ENCODE measurements around the gene RPL38. TPM values are rescaled to one million over a fixed set of nuclear protein-coding genes. Genes with fewer than 3 reads are reported as not detected.

RPL38 gene
- total RNA-seq, 4 donors from 2014 or later = 565 to 1,273 (median 679) TPM

DNA sequence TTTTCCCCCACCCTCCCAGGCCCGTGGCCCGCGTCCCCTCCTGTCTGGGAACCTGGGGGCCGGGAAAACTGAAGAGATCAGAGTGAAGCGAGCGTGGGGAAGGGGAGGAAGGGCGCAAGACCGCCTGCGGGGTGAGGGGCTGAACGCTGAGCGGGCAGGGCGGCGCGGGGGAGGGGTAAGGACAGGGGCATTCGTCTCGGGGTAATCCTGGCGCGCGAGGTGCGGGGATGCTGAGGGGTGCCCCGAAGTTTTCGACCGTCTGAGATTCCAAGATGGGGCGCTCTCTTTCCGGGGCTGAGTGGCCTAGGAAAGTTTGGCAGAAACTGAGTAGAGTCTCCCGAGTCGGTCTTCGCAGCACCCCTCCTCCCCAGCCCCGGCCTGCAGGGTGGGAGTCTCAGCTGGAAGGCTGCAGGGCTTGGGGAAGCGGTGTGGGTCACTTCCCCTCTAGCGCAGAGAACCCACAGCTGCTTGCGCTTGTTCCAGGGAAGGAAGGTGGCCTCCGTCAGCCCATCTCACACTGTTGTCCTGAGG is 10.4 kb downstream of the RPL38 start:
- no peak for DNase-seq (ENCODE audit: low spot score in 2 of 2)
- no peak overlapping the region for H3K27ac ChIP-seq
- H3K36me3 ChIP-seq = peaks cover 10% of the 10 kb centered on the region
- H3K4me3 ChIP-seq = peak overlapping the region; percentile 50
- peaks cover 56% of the 10 kb centered on the region for H3K4me1 ChIP-seq
- H3K9me3 ChIP-seq = no peaks in the 10 kb centered on the region
- H3K27me3 ChIP-seq = no peaks in the 10 kb centered on the region
- 7% methylated on average over 17 of the region's 33 CpGs for WGBS
- TF ChIP-seq, protein P1, sequence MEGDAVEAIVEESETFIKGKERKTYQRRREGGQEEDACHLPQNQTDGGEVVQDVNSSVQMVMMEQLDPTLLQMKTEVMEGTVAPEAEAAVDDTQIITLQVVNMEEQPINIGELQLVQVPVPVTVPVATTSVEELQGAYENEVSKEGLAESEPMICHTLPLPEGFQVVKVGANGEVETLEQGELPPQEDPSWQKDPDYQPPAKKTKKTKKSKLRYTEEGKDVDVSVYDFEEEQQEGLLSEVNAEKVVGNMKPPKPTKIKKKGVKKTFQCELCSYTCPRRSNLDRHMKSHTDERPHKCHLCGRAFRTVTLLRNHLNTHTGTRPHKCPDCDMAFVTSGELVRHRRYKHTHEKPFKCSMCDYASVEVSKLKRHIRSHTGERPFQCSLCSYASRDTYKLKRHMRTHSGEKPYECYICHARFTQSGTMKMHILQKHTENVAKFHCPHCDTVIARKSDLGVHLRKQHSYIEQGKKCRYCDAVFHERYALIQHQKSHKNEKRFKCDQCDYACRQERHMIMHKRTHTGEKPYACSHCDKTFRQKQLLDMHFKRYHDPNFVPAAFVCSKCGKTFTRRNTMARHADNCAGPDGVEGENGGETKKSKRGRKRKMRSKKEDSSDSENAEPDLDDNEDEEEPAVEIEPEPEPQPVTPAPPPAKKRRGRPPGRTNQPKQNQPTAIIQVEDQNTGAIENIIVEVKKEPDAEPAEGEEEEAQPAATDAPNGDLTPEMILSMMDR (IDR thresholded peaks at IDR 0.05) = no peak
- TF ChIP-seq POLR2AphosphoS5 (IDR thresholded peaks at IDR 0.05) = no peak
- no peak for TF ChIP-seq EP300 (IDR thresholded peaks at IDR 0.05)
- no peak for TF ChIP-seq POLR2A (IDR thresholded peaks at IDR 0.05)

DNA sequence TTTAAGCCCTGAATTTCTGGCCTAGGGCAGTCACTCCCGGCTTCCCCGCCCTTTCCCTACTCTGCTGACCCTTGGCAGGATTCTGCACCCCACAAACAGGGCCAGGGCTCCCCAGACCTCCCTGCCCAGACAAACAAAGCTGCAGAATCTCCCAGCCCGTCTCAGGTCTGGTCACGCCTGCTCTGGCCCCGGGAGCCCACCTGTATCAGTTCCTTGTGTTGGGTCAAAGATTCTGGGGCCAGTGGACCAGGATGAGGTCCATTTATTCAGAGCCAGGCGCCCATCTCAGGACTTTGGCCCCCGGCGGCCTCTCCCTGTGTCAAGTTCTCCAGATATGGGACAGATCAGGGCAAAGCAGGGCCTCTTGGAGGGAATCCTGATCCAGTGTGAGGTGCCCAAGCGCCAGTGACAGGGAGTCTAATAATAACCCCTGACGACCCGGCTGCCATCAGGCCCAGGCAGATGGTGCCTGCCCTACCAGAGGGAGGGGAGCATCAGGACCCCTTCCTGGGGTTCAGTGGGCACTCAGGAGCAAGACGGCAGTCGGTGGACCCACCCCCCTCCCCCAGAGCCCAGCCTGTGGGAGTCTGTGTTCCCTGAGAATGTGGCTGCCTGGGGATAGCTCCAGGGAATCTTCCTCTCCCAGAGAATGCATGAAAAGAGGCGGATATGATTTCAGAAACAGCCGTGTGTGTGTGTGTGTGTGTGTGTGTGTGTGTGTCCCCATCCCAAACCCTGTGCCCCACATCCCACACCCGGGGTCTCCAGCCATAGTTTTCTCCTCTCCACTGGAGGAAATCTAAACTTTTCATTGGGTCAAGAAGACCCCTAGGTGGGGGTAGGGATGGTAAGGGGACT is 11.2 kb downstream of the RPL38 start:
- Histone ChIP-seq H3K27me3 (no peaks in the 10 kb centered on the region), H3K4me1 (peaks cover 56% of the 10 kb centered on the region), H3K9me3 (no peaks in the 10 kb centered on the region), H3K27ac (no peak overlapping the region), H3K36me3 (peaks cover 2% of the 10 kb centered on the region), H3K4me3 (peak overlapping the region; percentile 50)
- WGBS = 60% methylated on average over 9 of the region's 16 CpGs
- TF ChIP-seq EP300 (IDR thresholded peaks at IDR 0.05) (no peak), POLR2A (IDR thresholded peaks at IDR 0.05) (no peak), POLR2AphosphoS5 (IDR thresholded peaks at IDR 0.05) (no peak)
- TF ChIP-seq, protein P1 (IDR thresholded peaks at IDR 0.05) = no peak
- DNase-seq (ENCODE audit: low spot score in 2 of 2) = no peak

DNA sequence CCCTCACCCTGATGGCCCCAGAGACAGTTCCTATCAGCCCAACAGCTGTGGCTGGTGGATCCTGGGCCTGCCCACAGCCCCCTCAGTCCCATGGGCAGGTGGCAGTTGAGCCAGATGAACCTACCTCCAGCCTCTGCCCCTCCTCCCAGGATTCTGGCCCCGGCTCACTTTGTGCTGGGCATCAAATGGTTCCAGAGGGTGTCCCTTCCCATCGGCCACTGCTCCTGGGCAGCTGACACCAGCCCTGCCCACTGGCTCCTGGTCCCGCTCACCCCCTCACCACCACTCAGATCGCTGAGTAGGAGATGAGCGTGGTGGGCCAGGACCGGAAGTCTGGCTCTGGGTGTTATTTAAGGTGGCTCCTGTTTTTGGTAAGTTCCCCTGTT is 11.9 kb downstream of the RPL38 start:
- no peaks in the 10 kb centered on the region for H3K27me3 ChIP-seq
- no peak for DNase-seq (ENCODE audit: low spot score in 2 of 2)
- no peaks in the 10 kb centered on the region for H3K36me3 ChIP-seq
- H3K27ac ChIP-seq = no peak overlapping the region
- H3K4me1 ChIP-seq = peaks cover 52% of the 10 kb centered on the region
- WGBS = 65% methylated on average over 3 of the region's 6 CpGs
- TF ChIP-seq EP300 (IDR thresholded peaks at IDR 0.05) = no peak
- TF ChIP-seq, protein P1 (IDR thresholded peaks at IDR 0.05) = no peak
- no peak for TF ChIP-seq POLR2A (IDR thresholded peaks at IDR 0.05)
- no peak for TF ChIP-seq POLR2AphosphoS5 (IDR thresholded peaks at IDR 0.05)
- H3K9me3 ChIP-seq = no peaks in the 10 kb centered on the region
- H3K4me3 ChIP-seq = no peak overlapping the region

- no peak for DNase-seq (ENCODE audit: low spot score in 2 of 2)
- Histone ChIP-seq H3K4me1 (peaks cover 40% of the 10 kb centered on the region), H3K9me3 (no peaks in the 10 kb centered on the region), H3K27ac (no peak overlapping the region), H3K36me3 (no peaks in the 10 kb centered on the region), H3K27me3 (no peaks in the 10 kb centered on the region), H3K4me3 (no peak overlapping the region)
- TF ChIP-seq EP300 (IDR thresholded peaks at IDR 0.05) = no peak
- no peak for TF ChIP-seq POLR2A (IDR thresholded peaks at IDR 0.05)
- no peak for TF ChIP-seq POLR2AphosphoS5 (IDR thresholded peaks at IDR 0.05)
- TF ChIP-seq, protein P1 (IDR thresholded peaks at IDR 0.05) = no peak
- WGBS = 86% methylated on average over 3 of the region's 5 CpGs
These were observed 13.0 kb downstream of the RPL38 start for GRCh38 chr17:74216505-74216904.

DNA sequence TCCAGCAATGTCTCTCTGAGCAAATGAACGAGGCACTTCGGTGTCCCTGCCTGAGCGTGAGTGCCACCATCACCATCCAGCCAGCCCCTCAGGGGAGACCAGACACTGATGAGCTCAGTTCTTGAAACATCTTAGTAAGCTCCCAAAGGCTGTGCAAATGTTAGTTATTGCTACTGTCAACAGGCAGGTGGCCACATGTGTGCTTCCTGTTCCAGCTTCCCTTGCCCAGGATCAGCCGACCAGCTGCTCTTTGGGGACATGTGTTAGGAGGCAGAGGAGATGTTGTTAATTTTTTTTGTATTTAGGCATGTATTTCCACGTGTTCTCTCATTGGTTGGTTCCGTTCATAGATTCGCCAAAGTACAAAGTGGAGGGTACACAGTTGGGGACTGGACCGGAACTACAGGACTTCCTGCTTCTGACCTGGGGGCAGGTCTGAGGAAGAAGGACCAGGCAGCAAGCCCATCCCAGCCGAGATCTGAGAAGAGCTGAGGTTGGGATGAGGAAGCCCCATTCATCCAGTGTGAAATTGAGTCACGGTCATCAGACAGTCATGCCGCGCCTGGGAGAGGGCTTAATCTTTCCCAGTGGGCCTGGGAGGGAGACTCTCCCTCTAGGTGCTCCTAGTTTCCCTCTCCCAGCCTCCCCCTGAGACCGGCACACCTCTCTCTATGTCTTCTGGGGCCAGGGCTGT is 13.7 kb downstream of the RPL38 start:
- 77% methylated on average over 13 of the region's 13 CpGs for WGBS
- peaks cover 33% of the 10 kb centered on the region for H3K4me1 ChIP-seq
- peaks cover 1% of the 10 kb centered on the region for H3K36me3 ChIP-seq
- H3K9me3 ChIP-seq = no peaks in the 10 kb centered on the region
- no peak for TF ChIP-seq EP300 (IDR thresholded peaks at IDR 0.05)
- TF ChIP-seq, protein P1 (IDR thresholded peaks at IDR 0.05) = no peak
- no peak for TF ChIP-seq POLR2A (IDR thresholded peaks at IDR 0.05)
- TF ChIP-seq POLR2AphosphoS5 (IDR thresholded peaks at IDR 0.05) = no peak
- DNase-seq (ENCODE audit: low spot score in 2 of 2) = no peak
- H3K27ac ChIP-seq = no peak overlapping the region
- no peaks in the 10 kb centered on the region for H3K27me3 ChIP-seq
- no peak overlapping the region for H3K4me3 ChIP-seq

All from suprapubic skin (tissue), 4 donors.